SK-N-MC (cell line): ENCODE data around the gene C12orf50.

Experiments
- EZH2 ChIP-seq: fragments of 200-600 bp; sonication (generic); IDR thresholded peaks from one replicate; pipeline ENCODE4 v1.6.1; 2017; ENCODE audit warnings: antibody characterized with exemption
- POLR2AphosphoS5 ChIP-seq: IDR thresholded peaks from 2 replicates; pipeline ENCODE4 v1.6.1; 2012; ENCODE audit warnings: mild to moderate bottlenecking, low read depth, low read length, borderline replicate concordance

DNA sequence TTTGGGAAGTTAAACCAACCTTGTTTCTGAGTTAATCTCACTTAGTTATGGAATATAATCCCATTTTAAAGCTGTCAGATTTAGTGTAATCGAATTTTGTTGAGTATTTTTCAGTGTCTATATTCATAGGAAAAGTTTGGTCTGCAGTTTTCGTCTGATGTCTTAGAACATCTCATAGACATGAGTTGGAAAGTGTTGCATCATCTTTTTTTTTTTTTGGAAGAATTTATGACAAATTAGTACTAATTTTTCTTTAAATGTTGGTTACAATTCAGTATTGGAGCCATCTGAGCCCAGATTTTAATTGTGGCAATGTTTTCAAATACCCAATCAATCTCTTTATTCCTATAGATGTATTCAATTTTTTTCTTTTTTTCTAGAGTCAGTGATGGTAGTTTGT lies 27.9 kb downstream of the C12orf50 start:
- no peak for TF ChIP-seq POLR2AphosphoS5
- no peak for TF ChIP-seq EZH2
